H1 (cell line): ENCODE data around the gene CAPZB. TPM values are rescaled to one million over a fixed set of nuclear protein-coding genes. Genes with fewer than 3 reads are reported as not detected.

Experiments
- CBX8 ChIP-seq: fragments of 300-800, 300-1000 bp; sonication (generic); IDR thresholded peaks from 2 replicates; pipeline ENCODE4 v1.7.1; 2016; ENCODE audit warnings: low read depth, low read length, borderline replicate concordance
- CEBPB ChIP-seq: IDR thresholded peaks from 2 replicates; pipeline ENCODE4 v1.6.1; 2012; ENCODE audit warnings: low read depth, low read length
- CHD7 ChIP-seq: fragments of 300-600 bp; sonication (generic); IDR thresholded peaks from 2 replicates; pipeline ENCODE4 v1.7.1; 2012; ENCODE audit warnings: low read length, moderate library complexity, mild to moderate bottlenecking, inconsistent platforms; ENCODE audit not compliant: insufficient replicate concordance
- EP300 ChIP-seq, 2 experiments: IDR thresholded peaks; 1 replicate in 1 of 2; 2 replicates in 1 of 2; pipeline ENCODE4 v1.6.1; 2011 to 2012; ENCODE audit warnings: low read depth in 2 of 2, low read length in 2 of 2, mild to moderate bottlenecking in 2 of 2, borderline replicate concordance in 1 of 2, inconsistent platforms in 1 of 2, moderate library complexity in 1 of 2
- KDM1A ChIP-seq: fragments of 200-600, 300-600 bp; sonication (generic); IDR thresholded peaks from 2 replicates; pipeline ENCODE4 v1.7.1; 2016; ENCODE audit warnings: mild to moderate bottlenecking, low read length, borderline replicate concordance
- KDM5A ChIP-seq: fragments of 200-600 bp; IDR thresholded peaks from 2 replicates; pipeline ENCODE4 v1.7.1; 2012; ENCODE audit warnings: mild to moderate bottlenecking, low read length, inconsistent platforms, mixed read lengths
- POLR2AphosphoS5 ChIP-seq: IDR thresholded peaks from 2 replicates; pipeline ENCODE4 v1.6.1; 2011; ENCODE audit warnings: low read depth, low read length
- SAP30 ChIP-seq: fragments of 300-600 bp; sonication (generic); IDR thresholded peaks from 2 replicates; pipeline ENCODE4 v1.7.1; 2012; ENCODE audit warnings: low read length, moderate library complexity, mild to moderate bottlenecking, inconsistent platforms; ENCODE audit not compliant: insufficient read depth, insufficient replicate concordance
- SIX5 ChIP-seq: IDR thresholded peaks from 2 replicates; pipeline ENCODE4 v1.6.1; 2011; ENCODE audit warnings: mild to moderate bottlenecking, low read depth, low read length
- SP4 ChIP-seq: IDR thresholded peaks from 2 replicates; pipeline ENCODE4 v1.6.1; 2012; ENCODE audit warnings: low read length, inconsistent platforms
- TAF1 ChIP-seq: IDR thresholded peaks from 2 replicates; pipeline ENCODE4 v1.6.1; 2011; ENCODE audit warnings: mild to moderate bottlenecking, low read depth, low read length
- YY1 ChIP-seq: IDR thresholded peaks from 2 replicates; pipeline ENCODE4 v1.6.1; 2011; ENCODE audit warnings: low read depth, mild to moderate bottlenecking, low read length
- polyA plus RNA-seq, 7 experiments: library from polyadenylated mRNA; depleted of rRNA in 3 of 7; stranded (reverse) in 5 of 7; unstranded in 2 of 7; fragments of >200 nt in 5 of 7; fragments of 200-250 nt in 2 of 7; gene quantifications; 1 replicate in 5 of 7; 2 replicates in 1 of 7; 4 replicates in 1 of 7; pipeline versions ENCODE4 v1.2.1 to v1.2.3, GENCODE V29; 2011 to 2013; ENCODE audit warnings: missing spikeins in 2 of 7, mixed read lengths in 2 of 7
- total RNA-seq: library from RNA; stranded (reverse); fragmentation: NEBNext Ultra II Directional; extraction: Animal tissue kit (Norgen Biotek cat#: 25700); gene quantifications from 2 replicates; pipeline ENCODE4 v1.2.1, GENCODE V29; 2021

The CAPZB gene
- total and polyA plus RNA-seq, 2 of the 8 experiments (the other 6 are each of a cell fraction or from before 2014, with no cell fraction given): 162 to 371 TPM

- TF ChIP-seq CHD7 (no peak), SP4 (no peak), KDM1A (no peak), KDM5A (no peak), SAP30 (no peak), YY1 (no peak), TAF1 (no peak), CEBPB (no peak), CBX8 (no peak), POLR2AphosphoS5 (no peak), EP300 (IDR thresholded peaks at IDR 0.05; ENCODE audit: borderline replicate concordance in 1 of 2, low read depth in 2 of 2, low read length in 2 of 2) (no peak), SIX5 (no peak)
Observed at GRCh38 chr1:19351873-19352272, 133.5 kb downstream of the CAPZB start (continued).
